H1 (cell line): ENCODE results near the gene TMEM235. TPM values are rescaled to one million over a fixed set of nuclear protein-coding genes. Genes with fewer than 3 reads are reported as not detected.

Source experiments
- CTCF ChIA-PET: fragments of 300-600 bp; sonication (Branson Sonifier 250); formaldehyde crosslinking; loops from one replicate; lab custom pipeline; 2021; ENCODE audit not compliant: partially characterized antibody; lab: Charles Lee
- POLR2A ChIA-PET: fragments of 300-600 bp; sonication (Branson Sonifier 250); formaldehyde crosslinking; loops from one replicate; lab custom pipeline; 2021; ENCODE audit warnings: inconsistent platforms; ENCODE audit not compliant: partially characterized antibody; lab: Charles Lee
- DNase-seq, 2 experiments: peaks; one replicate each; pipeline versions ENCODE4 v3.0.0 to v3.0.0-alpha.2; 2010 to 2022; ENCODE audit warnings: low spot score in 2 of 2, low read depth in 1 of 2, mixed read lengths in 1 of 2
- FAIRE-seq: peaks from 2 replicates; lab custom pipeline; 2011; peaks lifted over from hg19 to GRCh38; lab: Jason Lieb, UNC
- H2AFZ ChIP-seq: 2 replicates; pipeline ENCODE4 v1.8.1; 2012; ENCODE audit warnings: low read length, inconsistent platforms
- H2AK5ac ChIP-seq: 2 replicates; pipeline ENCODE4 v1.6.1; 2013; ENCODE audit warnings: low read depth, low read length
- H2BK120ac ChIP-seq: replicated peaks from 2 replicates; pipeline ENCODE3; 2013; ENCODE audit warnings: low read depth, low read length, inconsistent platforms
- H2BK12ac ChIP-seq: 2 replicates; pipeline ENCODE4 v1.6.1; 2013; ENCODE audit warnings: low read depth, low read length
- H2BK15ac ChIP-seq: 2 replicates; pipeline ENCODE4 v1.6.1; 2013; ENCODE audit warnings: low read length
- H2BK20ac ChIP-seq: 2 replicates; pipeline ENCODE4 v1.6.1; 2013; ENCODE audit warnings: low read length
- H2BK5ac ChIP-seq: 2 replicates; pipeline ENCODE4 v1.6.1; 2013; ENCODE audit warnings: low read depth, low read length
- H3K14ac ChIP-seq: 2 replicates; pipeline ENCODE4 v1.6.1; 2013; ENCODE audit warnings: inconsistent platforms; ENCODE audit not compliant: insufficient read length
- H3K18ac ChIP-seq: 2 replicates; pipeline ENCODE4 v1.6.1; 2013; ENCODE audit warnings: low read length; ENCODE audit errors: extremely low read depth
- H3K23ac ChIP-seq: 2 replicates; pipeline ENCODE4 v1.6.1; 2013; ENCODE audit warnings: inconsistent platforms; ENCODE audit not compliant: insufficient read length
- H3K23me2 ChIP-seq: 2 replicates; pipeline ENCODE4 v1.6.1; 2013; ENCODE audit warnings: low read depth, low read length
- H3K27ac ChIP-seq: 2 replicates; pipeline ENCODE4 v1.6.1; 2011; ENCODE audit warnings: low read depth, low read length, inconsistent platforms
- H3K27me3 ChIP-seq, 4 experiments: replicated peaks in 1 of 4; 1 replicate in 1 of 4; 2 replicates in 3 of 4; pipeline versions ENCODE4 v1.6.1 to v1.8.1; 2011 to 2013; ENCODE audit warnings: low read length in 3 of 4, mild to moderate bottlenecking in 3 of 4, inconsistent platforms in 2 of 4, mixed read lengths in 2 of 4, moderate library complexity in 1 of 4; ENCODE audit not compliant: control insufficient read depth in 3 of 4, insufficient read depth in 3 of 4; ENCODE audit errors: extremely low read depth in 1 of 4
- H3K36me3 ChIP-seq, 4 experiments: 2 replicates each; pipeline versions ENCODE4 v1.6.1 to v1.8.1; 2011 to 2013; ENCODE audit warnings: mild to moderate bottlenecking in 4 of 4, low read length in 3 of 4, moderate library complexity in 2 of 4, control low read depth in 1 of 4, inconsistent platforms in 1 of 4; ENCODE audit not compliant: insufficient read depth in 4 of 4, control insufficient read depth in 2 of 4
- H3K4ac ChIP-seq: replicated peaks from 2 replicates; pipeline ENCODE3; 2013; ENCODE audit warnings: low read length, low read depth, mixed read lengths, inconsistent platforms; ENCODE audit not compliant: insufficient read length
- H3K4me1 ChIP-seq, 4 experiments: replicated peaks in 1 of 4; 1 replicate in 1 of 4; 2 replicates in 3 of 4; pipeline versions ENCODE4 v1.6.1 to v1.8.1; 2011 to 2013; ENCODE audit warnings: low read length in 3 of 4, inconsistent platforms in 2 of 4, mixed read lengths in 1 of 4; ENCODE audit not compliant: insufficient read depth in 4 of 4, control insufficient read depth in 3 of 4
- H3K4me2 ChIP-seq, 2 experiments: 2 replicates each; pipeline versions ENCODE4 v1.6.1 to v1.8.1; 2011 to 2013; ENCODE audit warnings: low read depth in 2 of 2, low read length in 2 of 2, control low read depth in 1 of 2, inconsistent platforms in 1 of 2, mild to moderate bottlenecking in 1 of 2; ENCODE audit not compliant: insufficient read depth in 1 of 2
- H3K4me3 ChIP-seq, 4 experiments: fragments of 200-600, 300-600 bp in 1 of 4; sonication (generic), shearing (Covaris generic), sonication (Bioruptor Twin) in 1 of 4; 2 replicates each; pipeline versions ENCODE4 v1.5.1 to v1.8.1; 2011 to 2016; ENCODE audit warnings: low read length in 4 of 4, low read depth in 3 of 4, control low read depth in 2 of 4, inconsistent platforms in 2 of 4, mild to moderate bottlenecking in 2 of 4, mixed read lengths in 1 of 4, moderate library complexity in 1 of 4; ENCODE audit not compliant: insufficient read depth in 2 of 4; ENCODE audit errors: extremely low read depth in 1 of 4
- H3K56ac ChIP-seq: replicated peaks from 2 replicates; pipeline ENCODE3; 2013; ENCODE audit warnings: low read depth, mild to moderate bottlenecking, mixed read lengths, low read length, inconsistent platforms; ENCODE audit not compliant: insufficient read length
- H3K79me1 ChIP-seq: 2 replicates; pipeline ENCODE4 v1.6.1; 2013; ENCODE audit warnings: low read depth, low read length, control low read depth
- H3K79me2 ChIP-seq, 2 experiments: 2 replicates each; pipeline versions ENCODE4 v1.6.1 to v1.8.1; 2012 to 2013; ENCODE audit warnings: low read length in 2 of 2, mild to moderate bottlenecking in 2 of 2, inconsistent platforms in 1 of 2; ENCODE audit not compliant: insufficient read depth in 2 of 2, control insufficient read depth in 1 of 2
- H3K9ac ChIP-seq, 4 experiments: replicated peaks in 1 of 4; 1 replicate in 1 of 4; 2 replicates in 3 of 4; pipeline versions ENCODE4 v1.6.1 to v1.8.1; 2011 to 2013; ENCODE audit warnings: low read depth in 3 of 4, low read length in 3 of 4, control low read depth in 2 of 4, mild to moderate bottlenecking in 2 of 4, moderate library complexity in 2 of 4, inconsistent platforms in 1 of 4; ENCODE audit errors: extremely low read depth in 1 of 4
- H3K9me3 ChIP-seq, 2 experiments: 2 replicates each; pipeline versions ENCODE4 v1.6.1 to v1.8.1; 2012 to 2013; ENCODE audit warnings: mild to moderate bottlenecking in 2 of 2, moderate library complexity in 2 of 2, control low read depth in 1 of 2, inconsistent platforms in 1 of 2, low read depth in 1 of 2, low read length in 1 of 2, mixed read lengths in 1 of 2; ENCODE audit not compliant: insufficient read depth in 2 of 2
- H4K20me1 ChIP-seq, 2 experiments: replicated peaks in 1 of 2; 2 replicates each; pipeline versions ENCODE3 to v1.8.1; 2011 to 2013; ENCODE audit warnings: inconsistent platforms in 2 of 2, low read length in 2 of 2, mild to moderate bottlenecking in 1 of 2; ENCODE audit not compliant: insufficient read depth in 2 of 2, control insufficient read depth in 1 of 2
- H4K5ac ChIP-seq: 2 replicates; pipeline ENCODE4 v1.6.1; 2013; ENCODE audit warnings: low read length, low read depth, mixed read lengths, inconsistent platforms; ENCODE audit not compliant: insufficient read length
- H4K8ac ChIP-seq: 2 replicates; pipeline ENCODE4 v1.8.0; 2013; ENCODE audit warnings: mild to moderate bottlenecking, moderate library complexity, low read length, inconsistent platforms; ENCODE audit not compliant: insufficient read depth; ENCODE audit errors: extremely low read depth
- H4K91ac ChIP-seq: replicated peaks from 2 replicates; pipeline ENCODE3; 2013; ENCODE audit warnings: low read length, mixed read lengths, inconsistent platforms; ENCODE audit not compliant: insufficient read length
- CBX5 ChIP-seq: fragments of 300-800, 300-1000 bp; sonication (generic); IDR thresholded peaks from 2 replicates; pipeline ENCODE4 v1.7.1; 2016; ENCODE audit warnings: antibody characterized with exemption, low read length, low read depth
- EP300 ChIP-seq, 2 experiments: IDR thresholded peaks; 1 replicate in 1 of 2; 2 replicates in 1 of 2; pipeline ENCODE4 v1.6.1; 2011 to 2012; ENCODE audit warnings: low read depth in 2 of 2, low read length in 2 of 2, mild to moderate bottlenecking in 2 of 2, borderline replicate concordance in 1 of 2, inconsistent platforms in 1 of 2, moderate library complexity in 1 of 2
- HDAC6 ChIP-seq: IDR thresholded peaks from one replicate; pipeline ENCODE4 v1.7.1; 2012; ENCODE audit warnings: low read depth, mild to moderate bottlenecking, inconsistent platforms, low read length, moderate library complexity
- JUN ChIP-seq: IDR thresholded peaks from 2 replicates; pipeline ENCODE4 v1.6.1; 2011; ENCODE audit warnings: low read depth, mild to moderate bottlenecking, improper control_type of control experiment, low read length
- RBBP5 ChIP-seq: IDR thresholded peaks from 2 replicates; pipeline ENCODE4 v1.7.1; 2012; ENCODE audit warnings: low read depth, mild to moderate bottlenecking, inconsistent platforms, low read length, moderate library complexity, borderline replicate concordance
- TBP ChIP-seq: IDR thresholded peaks from 2 replicates; pipeline ENCODE4 v1.6.1; 2011; ENCODE audit warnings: low read depth, low read length, improper control_type of control experiment
- WGBS, 2 experiments: shearing (Covaris generic) in 1 of 2; methylation state at CpG; one replicate each; pipeline versions ENCODE4 v1.1.6 to v1.1.7; 2013 to 2015; ENCODE audit warnings: low lambda C conversion rate in 2 of 2, mixed read lengths in 2 of 2, inconsistent platforms in 1 of 2, low coverage in 1 of 2, missing lambda C conversion rate in 1 of 2; ENCODE audit not compliant: insufficient replicate concordance in 2 of 2, insufficient coverage in 1 of 2, insufficient read length in 1 of 2; ENCODE audit errors: extremely low coverage in 1 of 2, missing lambda C conversion rate in 1 of 2; 5-methylcytosine and 5-hydroxymethylcytosine counted together
- polyA plus RNA-seq, 7 experiments: library from polyadenylated mRNA; depleted of rRNA in 3 of 7; stranded (reverse) in 5 of 7; unstranded in 2 of 7; fragments of >200 nt in 5 of 7; fragments of 200-250 nt in 2 of 7; gene quantifications; 1 replicate in 5 of 7; 2 replicates in 1 of 7; 4 replicates in 1 of 7; pipeline versions ENCODE4 v1.2.1 to v1.2.3, GENCODE V29; 2011 to 2013; ENCODE audit warnings: missing spikeins in 2 of 7, mixed read lengths in 2 of 7
- total RNA-seq: library from RNA; stranded (reverse); fragmentation: NEBNext Ultra II Directional; extraction: Animal tissue kit (Norgen Biotek cat#: 25700); gene quantifications from 2 replicates; pipeline ENCODE4 v1.2.1, GENCODE V29; 2021

TMEM235 gene
- total and polyA plus RNA-seq, 2 of the 8 experiments (the other 6 are each of a cell fraction or from before 2014, with no cell fraction given), result 0.05 to 0.15 TPM

DNA sequence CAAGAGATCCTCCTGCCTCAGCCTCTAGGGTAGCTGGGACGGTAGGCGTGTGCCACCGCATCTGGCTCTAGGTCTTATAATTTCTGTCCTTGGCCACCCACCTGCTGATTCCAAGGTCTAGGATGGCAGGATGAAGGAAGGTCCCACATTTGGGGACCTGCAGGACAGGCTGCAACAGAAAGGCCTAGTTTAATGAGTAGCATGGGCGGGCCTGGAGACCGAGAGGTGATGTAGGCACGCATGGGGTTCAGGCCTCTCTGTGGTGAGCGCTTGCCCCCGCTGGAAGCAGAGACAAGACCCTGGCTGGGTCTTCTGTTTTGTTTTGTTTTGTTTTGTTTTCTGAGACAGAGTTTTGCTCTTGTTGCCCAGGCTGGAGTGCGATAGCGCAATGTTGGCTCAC, 33.7 kb downstream of the TMEM235 start:
- no peaks in the 10 kb centered on the region; the same call in 1 of the 2 replicates for H3K23me2 ChIP-seq
- no peaks in the 10 kb centered on the region for H3K79me1 ChIP-seq
- peak overlapping the region; percentile 82; the same call in 1 of the 2 replicates for H2BK20ac ChIP-seq
- TF ChIP-seq HDAC6 (no peak), EP300 (IDR thresholded peaks at IDR 0.05; ENCODE audit: borderline replicate concordance in 1 of 2, low read depth in 2 of 2, low read length in 2 of 2) (no peak), RBBP5 (no peak), JUN (no peak), CBX5 (no peak), TBP (no peak)
- no peak overlapping the region for H3K4me2 ChIP-seq
- no peak overlapping the region for H2BK120ac ChIP-seq
- peak overlapping the region; percentile 52 for H4K91ac ChIP-seq
- H2AK5ac ChIP-seq, result no peak overlapping the region
- no peaks in the 10 kb centered on the region for H3K9me3 ChIP-seq
- H4K8ac ChIP-seq, result no peak overlapping the region
- no peak overlapping the region for H2BK15ac ChIP-seq
- no peak overlapping the region for H3K18ac ChIP-seq
- H3K27ac ChIP-seq, result no peak overlapping the region
- POLR2A ChIA-PET, result no interaction called here
- H3K9ac ChIP-seq, result no peak overlapping the region
- H3K56ac ChIP-seq, result no peak overlapping the region
- H3K4ac ChIP-seq, result no peak overlapping the region
- H4K5ac ChIP-seq, result peak overlapping the region; percentile 6
- H3K36me3 ChIP-seq, result no peaks in the 10 kb centered on the region
- H3K4me1 ChIP-seq, result peaks cover 10 to 44% (median 39%) of the 10 kb centered on the region in 4 experiments
- WGBS, 2 experiments, result 91% methylated on average over 10 of the region's 10 CpGs; no CpG with 5 or more reads in 1 of the 2 experiments
- H3K4me3 ChIP-seq, result no peak overlapping the region
- FAIRE-seq, result no peak
- H2BK12ac ChIP-seq, result peak overlapping the region; percentile 68; the same call in 1 of the 2 replicates
- H4K20me1 ChIP-seq, result no peaks in the 10 kb centered on the region
- CTCF ChIA-PET, result interaction anchor here (1.4 kb wide), 1 partner anchor 15 kb away, joined by 4 read pairs; no protein-coding TSS in a partner anchor
- no peak overlapping the region for H3K23ac ChIP-seq
- H3K27me3 ChIP-seq, result peaks cover 0 to 2% (median 0%) of the 10 kb centered on the region in 4 experiments; a peak in 4 of 7 replicates
- no peak overlapping the region for H2AFZ ChIP-seq
- no peaks in the 10 kb centered on the region for H3K79me2 ChIP-seq
- no peak overlapping the region for H3K14ac ChIP-seq
- H2BK5ac ChIP-seq, result no peak overlapping the region
- no peak for DNase-seq
